HEK293T (cell line): Measurements from ENCODE around the gene CUBN.

ENCODE experiments used
- ARNT ChIP-seq: fragments of 450-650 bp; IDR thresholded peaks from 2 replicates; pipeline ENCODE4 v1.6.1; 2017; ENCODE audit warnings: mild to moderate bottlenecking
- BHLHE40 ChIP-seq: fragments of 450-650 bp; IDR thresholded peaks from 2 replicates; pipeline ENCODE4 v1.6.1; 2016; ENCODE audit warnings: mild to moderate bottlenecking, moderate library complexity, borderline replicate concordance
- ELF4 ChIP-seq: fragments of 450-650 bp; IDR thresholded peaks from 2 replicates; pipeline ENCODE4 v1.6.1; 2017; ENCODE audit warnings: antibody characterized with exemption
- FOXA1 ChIP-seq: fragments of 450-650 bp; IDR thresholded peaks from 2 replicates; pipeline ENCODE4 v1.6.1; 2016; ENCODE audit warnings: mild to moderate bottlenecking
- FOXK2 ChIP-seq: fragments of 450-650 bp; IDR thresholded peaks from 2 replicates; pipeline ENCODE4 v1.6.1; 2016; ENCODE audit warnings: mild to moderate bottlenecking
- FOXM1 ChIP-seq: fragments of 450-650 bp; IDR thresholded peaks from 2 replicates; pipeline ENCODE4 v1.6.1; 2017; ENCODE audit warnings: mild to moderate bottlenecking, borderline replicate concordance
- HDGF ChIP-seq: fragments of 450-650 bp; IDR thresholded peaks from 2 replicates; pipeline ENCODE4 v1.6.1; 2017; ENCODE audit warnings: antibody characterized with exemption, borderline replicate concordance
- L3MBTL2 ChIP-seq: fragments of 450-650 bp; conservative IDR thresholded peaks from 2 replicates; pipeline ENCODE4 v1.6.1; 2016; ENCODE audit warnings: mild to moderate bottlenecking
- NFRKB ChIP-seq: fragments of 450-650 bp; IDR thresholded peaks from 2 replicates; pipeline ENCODE4 v1.6.1; 2016; ENCODE audit warnings: mild to moderate bottlenecking, moderate library complexity
- SP1 ChIP-seq: fragments of 450-650 bp; IDR thresholded peaks from 2 replicates; pipeline ENCODE4 v1.6.1; 2017
- SUZ12 ChIP-seq: fragments of 450-650 bp; IDR thresholded peaks from 2 replicates; pipeline ENCODE4 v1.6.1; 2016; ENCODE audit warnings: mild to moderate bottlenecking
- TARDBP ChIP-seq: fragments of 450-650 bp; IDR thresholded peaks from 2 replicates; pipeline ENCODE4 v1.6.1; 2016
- ZNF384 ChIP-seq: fragments of 450-650 bp; IDR thresholded peaks from 2 replicates; pipeline ENCODE4 v1.6.1; 2016
- TF ChIP-seq, protein P1 (sequence below): fragments of 450-650 bp; IDR thresholded peaks from 2 replicates; pipeline ENCODE4 v1.6.1; 2016

DNA sequence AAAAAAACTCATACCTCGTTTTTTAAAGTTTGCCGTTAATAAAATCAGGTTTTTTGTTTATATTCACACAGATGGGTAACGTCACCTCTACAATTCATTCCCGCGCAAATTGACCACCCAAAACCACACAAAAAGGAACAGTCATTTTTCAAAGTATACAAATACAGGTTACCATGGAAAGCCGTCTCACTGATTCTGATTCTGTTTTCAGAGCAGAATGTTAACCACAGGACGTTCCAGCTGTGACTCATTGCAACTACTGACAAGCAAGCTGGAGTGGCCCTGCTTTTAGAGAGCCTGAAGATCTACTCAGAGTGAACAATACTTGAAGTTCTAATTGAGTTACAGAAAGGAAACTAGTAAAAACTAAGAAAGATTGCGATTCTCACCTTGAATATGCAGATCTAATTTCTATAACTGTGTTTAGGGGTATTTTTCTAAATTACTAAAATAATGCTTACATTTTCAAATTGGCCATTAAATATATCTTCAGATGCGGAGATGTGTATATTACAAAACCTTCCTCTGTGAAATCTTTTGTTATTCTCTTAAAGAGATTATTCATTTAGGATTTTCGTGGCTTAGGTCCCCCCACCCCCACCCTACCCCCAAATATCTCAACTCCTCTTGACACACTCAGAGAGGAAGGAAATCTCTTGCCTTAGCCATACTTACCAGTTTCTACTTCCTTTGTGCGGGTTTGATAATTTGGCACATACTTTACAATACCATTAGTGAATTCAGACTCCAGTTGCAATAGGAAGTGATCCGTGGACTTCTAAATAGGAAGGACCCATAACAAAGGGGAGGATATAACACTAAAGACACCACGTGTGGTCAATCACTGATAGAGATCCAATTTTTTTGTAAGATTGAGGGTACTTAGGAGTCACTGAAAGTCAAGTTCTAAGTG is 106.0 kb downstream of the CUBN start:
- no peak for TF ChIP-seq ELF4
- no peak for TF ChIP-seq TARDBP
- no peak for TF ChIP-seq FOXK2
- no peak for TF ChIP-seq ZNF384
- no peak for TF ChIP-seq SP1
- TF ChIP-seq ARNT = no peak
- no peak for TF ChIP-seq FOXA1
- TF ChIP-seq HDGF = no peak
- TF ChIP-seq SUZ12 = no peak
- no peak for TF ChIP-seq BHLHE40
- TF ChIP-seq FOXM1 = no peak
- TF ChIP-seq, protein P1, sequence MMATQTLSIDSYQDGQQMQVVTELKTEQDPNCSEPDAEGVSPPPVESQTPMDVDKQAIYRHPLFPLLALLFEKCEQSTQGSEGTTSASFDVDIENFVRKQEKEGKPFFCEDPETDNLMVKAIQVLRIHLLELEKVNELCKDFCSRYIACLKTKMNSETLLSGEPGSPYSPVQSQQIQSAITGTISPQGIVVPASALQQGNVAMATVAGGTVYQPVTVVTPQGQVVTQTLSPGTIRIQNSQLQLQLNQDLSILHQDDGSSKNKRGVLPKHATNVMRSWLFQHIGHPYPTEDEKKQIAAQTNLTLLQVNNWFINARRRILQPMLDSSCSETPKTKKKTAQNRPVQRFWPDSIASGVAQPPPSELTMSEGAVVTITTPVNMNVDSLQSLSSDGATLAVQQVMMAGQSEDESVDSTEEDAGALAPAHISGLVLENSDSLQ = no peak
- no peak for TF ChIP-seq L3MBTL2
- no peak for TF ChIP-seq NFRKB
